ENCODE results near the gene USP13.
A peak's percentile ranks its signal among the peaks of the same experiment; 100 is the strongest.
"Not testable (repeated sequence)": the region's sequence is repeated elsewhere in the genome, so short reads cannot be mapped to it uniquely, and the experiment has no call there.

The USP13 gene

DNA sequence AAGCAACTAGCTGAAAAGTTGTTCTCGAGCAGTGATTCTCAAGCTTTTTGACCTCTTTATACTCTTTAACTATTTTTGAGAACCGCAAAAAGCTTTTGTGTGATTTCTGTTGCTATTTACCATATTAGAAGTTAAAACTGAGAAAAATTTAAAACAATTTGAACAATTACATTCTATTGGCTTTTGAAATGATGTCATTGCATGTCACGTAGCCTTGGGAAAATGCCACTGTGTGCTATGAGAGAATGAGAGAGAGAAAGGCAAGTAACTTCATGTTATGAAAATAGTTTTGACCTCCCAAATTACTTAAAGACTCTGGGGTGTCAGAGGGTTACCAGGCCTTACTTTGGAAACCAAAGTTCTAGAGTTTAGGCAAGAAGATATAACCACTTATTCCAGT is 8.0 kb downstream of the USP13 start:
- no peak for DNase-seq (ENCODE audit: low spot score)

DNA sequence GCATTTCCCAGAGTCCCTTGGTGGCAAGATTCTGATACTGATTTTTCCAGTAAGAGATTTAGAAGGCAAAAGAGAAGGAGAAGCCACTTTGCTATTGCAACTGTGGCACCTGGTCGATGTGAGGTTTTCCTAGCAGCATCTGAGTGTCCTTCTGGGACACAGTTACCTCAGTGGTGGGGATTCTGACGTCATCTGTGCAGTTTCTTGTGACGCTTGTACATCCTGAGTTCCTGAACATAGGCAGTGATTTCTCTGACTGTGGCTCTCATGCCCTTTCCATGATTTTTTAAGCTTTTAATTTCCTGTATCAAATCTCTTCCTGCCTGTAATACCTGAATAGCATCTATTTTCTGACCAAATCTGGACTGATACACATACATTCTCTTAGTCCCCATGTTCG is 8.9 kb downstream of the USP13 start:
- DNase-seq (ENCODE audit: low spot score): no peak

DNA sequence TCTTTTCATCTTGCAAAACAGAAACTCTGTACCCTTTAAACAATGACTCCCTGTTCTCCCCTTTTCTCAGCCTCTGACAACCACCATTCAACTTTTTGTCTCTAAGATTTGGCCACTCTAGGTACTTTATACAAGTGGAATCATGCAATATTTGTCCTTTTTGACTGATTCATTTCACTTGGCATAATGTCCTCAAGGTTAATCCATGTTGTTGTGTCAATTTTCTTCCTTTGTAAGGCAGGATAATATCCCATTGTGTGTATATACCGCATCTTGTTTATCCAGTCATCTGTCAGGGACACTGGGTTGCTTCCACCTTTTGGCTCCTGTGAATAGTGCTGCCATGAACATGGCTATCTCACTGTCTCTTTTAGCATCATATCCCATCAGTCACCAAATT is 10.3 kb downstream of the USP13 start:
- DNase-seq (ENCODE audit: low spot score): no peak

DNA sequence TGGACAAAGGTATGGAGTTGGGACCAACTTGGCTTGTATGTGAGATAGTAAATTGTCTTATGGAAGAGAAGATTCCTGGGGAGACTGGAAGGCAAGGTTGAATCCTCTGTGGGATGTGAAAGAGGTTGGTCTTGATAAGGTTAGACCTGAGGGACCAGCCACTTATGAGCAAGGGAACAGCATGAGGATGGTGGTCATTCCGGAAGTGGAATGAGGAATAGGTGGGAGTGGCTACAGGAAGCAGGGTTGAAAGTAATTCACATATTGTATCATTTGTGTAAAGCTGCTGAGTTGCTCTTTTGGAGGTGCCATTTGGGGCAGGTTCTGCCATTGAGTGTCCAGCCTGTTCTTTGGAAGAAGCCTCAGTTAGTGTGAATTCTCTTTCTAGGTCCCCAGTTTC is 13.2 kb downstream of the USP13 start:
- DNase-seq (ENCODE audit: low spot score): no peak

DNA sequence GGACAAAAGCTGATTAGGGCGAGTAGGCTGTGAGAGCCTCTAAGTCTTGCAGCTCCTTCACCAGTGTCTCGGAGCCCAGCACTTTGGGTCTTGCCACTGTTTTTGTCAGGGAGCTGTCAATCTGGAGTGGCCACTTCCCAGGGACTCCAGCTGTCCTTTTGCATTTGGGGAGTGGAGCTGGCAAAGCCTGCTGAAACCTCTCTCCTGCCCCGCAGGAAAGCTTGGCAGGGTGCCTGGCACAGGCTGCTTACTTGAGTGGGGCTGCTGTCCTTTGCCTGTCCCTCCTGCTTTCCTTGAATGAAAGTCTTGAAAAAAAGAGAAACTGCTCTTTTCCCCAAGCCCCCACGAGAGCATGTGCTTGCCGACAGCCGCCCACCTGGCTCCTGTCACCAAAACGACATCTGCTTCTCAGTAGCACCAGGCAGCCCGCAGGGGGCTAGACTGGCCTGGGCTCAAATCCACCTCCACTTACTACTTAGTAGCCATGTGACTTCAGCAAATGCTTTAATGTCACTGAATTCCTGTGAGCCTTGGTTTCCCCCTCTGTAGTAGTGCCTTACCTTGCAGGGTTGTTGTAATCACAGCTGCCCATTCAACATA is 13.7 kb downstream of the USP13 start:
- DNase-seq (ENCODE audit: low spot score): no peak

DNA sequence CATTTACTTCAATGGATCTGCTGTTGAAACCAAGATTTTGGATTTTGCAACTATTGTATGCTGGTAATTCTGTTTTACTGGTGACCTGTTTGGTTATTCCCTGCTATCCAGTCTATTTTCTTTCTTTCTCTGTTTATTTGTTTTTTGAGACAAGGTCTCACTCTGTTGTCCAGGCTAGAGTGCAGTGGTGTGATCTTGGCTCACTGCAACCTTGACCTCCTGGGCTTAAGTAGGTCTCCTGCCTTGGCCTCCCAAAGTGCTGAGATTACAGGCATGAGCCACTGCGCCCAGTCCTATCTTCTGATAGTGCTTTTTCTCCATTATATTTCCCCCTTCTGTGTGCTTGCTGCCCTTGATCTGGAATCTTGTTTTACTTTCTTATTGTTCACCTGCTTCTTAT is 15.6 kb downstream of the USP13 start:
- DNase-seq (ENCODE audit: low spot score): no peak

DNA sequence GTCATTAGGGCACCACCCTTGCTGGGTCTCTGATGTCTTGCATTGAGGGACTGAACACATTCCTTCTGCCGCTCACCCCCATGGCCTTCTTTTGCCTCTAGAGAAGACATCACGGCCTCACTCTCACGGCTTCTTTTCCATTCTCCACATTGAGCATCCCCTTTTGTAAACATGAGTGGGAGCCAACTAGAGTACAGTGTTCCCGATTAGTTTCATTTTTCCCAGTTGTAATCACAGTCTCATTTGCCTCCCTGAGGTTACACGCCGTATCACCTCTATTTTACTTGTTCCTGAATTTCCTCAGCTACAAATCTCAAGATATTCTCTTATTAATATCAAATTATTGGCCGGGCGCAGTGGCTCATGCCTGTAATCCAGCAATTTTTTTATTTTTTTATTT is 17.5 kb downstream of the USP13 start:
- no peak for DNase-seq (ENCODE audit: low spot score)

DNA sequence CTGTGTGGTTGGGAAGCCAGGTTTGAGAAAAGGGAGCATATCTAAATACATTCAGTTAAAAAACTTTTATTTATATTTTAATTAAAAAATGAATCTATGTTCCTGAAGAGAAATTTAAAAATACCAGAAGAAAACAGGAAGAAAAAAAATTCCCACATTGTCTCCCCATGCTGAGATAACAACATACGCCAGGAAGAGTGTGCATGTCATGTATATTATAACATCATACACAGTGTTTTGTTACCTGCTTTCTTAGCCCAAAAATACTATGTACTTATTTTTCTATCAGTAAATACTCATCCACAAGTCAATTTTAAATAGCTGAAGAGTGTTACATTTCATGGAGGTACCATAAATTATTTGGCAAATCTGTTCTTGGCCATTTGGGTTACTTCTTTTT is 18.5 kb downstream of the USP13 start:
- no peak for DNase-seq (ENCODE audit: low spot score)

DNA sequence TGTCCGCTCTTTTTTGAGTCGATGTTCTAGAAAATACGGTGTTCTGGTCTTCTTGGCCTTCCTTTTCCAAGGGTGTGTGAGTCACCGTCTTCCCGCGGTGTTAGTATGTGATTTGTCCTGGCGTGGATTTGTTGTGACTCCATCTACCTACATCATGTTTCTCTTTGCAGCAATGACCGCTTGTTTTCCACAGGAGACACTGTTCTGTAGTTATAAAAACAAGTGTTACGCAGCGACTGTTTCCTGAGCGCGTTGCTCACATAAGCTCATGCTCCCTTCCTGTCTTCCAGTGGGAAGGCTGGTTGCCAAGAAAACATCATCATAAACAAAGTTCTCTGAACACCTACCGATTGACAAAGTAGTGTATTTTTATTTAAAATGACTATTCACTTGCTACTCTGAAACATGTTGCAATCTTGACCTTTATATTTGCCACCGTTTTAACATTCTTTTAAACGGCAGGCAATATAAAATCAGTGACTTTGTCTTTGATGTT is 19.0 kb downstream of the USP13 start:
- DNase-seq (ENCODE audit: low spot score): no peak

DNA sequence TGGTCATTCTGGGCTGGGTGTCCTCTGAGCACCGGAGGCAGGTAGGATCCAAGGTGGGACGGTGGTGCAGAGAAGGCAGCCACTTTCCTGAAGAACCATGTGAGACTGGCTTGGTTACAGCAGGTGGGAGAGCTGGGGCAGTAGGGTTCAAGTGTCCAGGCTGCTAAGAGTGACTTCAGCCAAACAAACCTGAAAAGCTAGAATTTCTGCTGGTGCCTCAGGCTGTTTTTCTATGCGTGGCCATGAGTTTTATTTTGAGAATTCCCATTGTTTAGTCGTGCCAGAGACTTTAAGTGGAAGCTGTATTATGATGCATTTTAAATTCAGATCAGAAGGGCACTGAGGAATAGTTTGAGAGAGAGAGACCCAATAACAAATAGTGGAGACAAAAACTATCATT is 20.1 kb downstream of the USP13 start:
- no peak for DNase-seq (ENCODE audit: low spot score)

DNA sequence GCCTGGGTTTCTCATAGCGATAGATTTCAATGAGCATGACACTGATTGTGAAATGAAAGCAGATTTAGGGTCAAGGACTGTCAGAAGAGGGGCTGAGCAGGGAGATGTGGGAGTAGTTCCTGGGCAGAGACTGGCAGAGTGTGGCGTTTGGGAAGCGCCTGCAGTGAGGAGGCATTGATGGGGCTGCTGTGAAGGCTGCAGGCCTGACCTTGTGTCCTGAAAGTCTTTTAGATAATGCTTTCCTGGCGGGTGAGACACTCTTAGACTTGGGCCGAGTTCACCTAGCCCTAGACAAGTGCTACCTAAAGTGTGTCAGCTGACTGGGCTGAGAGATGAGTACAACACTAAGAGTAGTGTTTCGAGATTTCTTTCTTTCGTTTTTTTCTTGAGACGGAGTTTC is 20.7 kb downstream of the USP13 start:
- no peak for DNase-seq (ENCODE audit: low spot score)

DNA sequence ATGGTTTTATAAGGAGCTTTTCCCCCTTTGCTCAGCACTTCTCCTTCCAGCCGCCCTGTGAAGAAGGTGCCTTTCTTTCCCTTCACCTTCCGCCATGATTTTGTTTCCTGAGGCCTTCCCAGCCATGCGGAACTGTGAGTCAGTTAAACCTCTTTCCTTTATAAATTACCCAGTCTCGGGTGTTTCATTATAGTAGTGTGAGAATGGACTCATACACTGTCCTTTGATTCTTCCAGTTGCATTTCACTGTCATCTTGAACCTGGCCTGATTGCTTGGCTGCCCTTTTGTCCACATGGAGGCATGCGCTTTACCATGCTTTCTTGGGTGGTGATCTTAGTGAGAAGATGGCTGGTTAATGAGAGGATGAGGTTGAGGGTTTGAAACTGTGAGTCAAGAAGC is 23.2 kb downstream of the USP13 start:
- no peak for DNase-seq (ENCODE audit: low spot score)

DNA sequence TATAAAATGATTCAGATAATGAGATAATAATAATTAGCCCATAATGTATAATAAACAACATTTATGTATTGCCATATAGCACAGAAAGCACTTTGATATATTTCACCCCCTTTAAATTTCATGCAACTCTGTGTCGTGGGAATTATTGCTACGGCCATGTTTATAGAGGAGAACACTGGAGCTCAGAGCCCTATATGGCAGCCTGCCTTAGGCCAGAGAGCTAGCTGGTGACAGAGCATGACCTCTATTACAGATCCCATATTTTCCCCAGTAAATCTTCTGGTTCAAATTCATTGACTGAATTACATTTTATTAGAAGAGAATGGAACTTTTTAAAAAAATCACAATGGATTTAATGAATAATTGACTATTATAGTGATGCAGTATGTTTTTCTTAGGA is 25.0 kb downstream of the USP13 start:
- no peak for DNase-seq (ENCODE audit: low spot score)

DNA sequence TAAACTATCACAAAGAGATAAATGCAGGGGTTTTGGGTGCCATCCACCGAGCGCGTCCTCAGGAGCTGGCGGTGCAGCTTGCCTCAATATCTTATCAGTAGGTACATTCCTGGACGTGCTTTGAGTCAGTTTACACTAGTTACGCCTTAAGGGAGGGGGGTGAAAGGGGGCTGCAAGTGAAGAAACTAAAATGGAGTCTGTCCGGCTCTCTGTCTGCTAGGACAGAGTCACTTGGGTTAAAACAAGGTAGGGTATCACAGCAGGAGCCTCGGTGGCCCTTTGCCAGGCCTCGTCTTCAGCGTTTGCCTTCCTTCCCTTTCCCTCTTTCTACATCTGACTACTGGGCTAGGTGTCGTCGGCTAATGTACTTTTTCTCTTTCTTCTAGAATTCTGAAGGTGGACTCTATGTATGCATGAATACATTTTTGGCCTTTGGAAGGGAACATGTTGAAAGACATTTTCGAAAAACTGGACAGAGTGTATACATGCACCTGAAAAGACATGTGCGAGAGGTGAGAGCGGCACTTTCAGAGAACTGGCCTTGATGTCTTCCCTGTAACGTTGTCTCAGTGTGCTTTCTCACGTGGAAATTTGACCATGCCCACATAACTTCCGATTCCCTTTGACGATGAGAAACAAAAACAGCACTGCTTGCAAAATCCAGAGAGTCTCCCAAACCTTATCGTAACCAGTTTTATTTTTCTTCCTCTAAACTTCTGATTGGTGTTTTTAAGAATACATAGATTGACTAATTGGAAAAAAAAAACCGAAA is 28.8 kb downstream of the USP13 start:
- no peak for DNase-seq (ENCODE audit: low spot score)

DNA sequence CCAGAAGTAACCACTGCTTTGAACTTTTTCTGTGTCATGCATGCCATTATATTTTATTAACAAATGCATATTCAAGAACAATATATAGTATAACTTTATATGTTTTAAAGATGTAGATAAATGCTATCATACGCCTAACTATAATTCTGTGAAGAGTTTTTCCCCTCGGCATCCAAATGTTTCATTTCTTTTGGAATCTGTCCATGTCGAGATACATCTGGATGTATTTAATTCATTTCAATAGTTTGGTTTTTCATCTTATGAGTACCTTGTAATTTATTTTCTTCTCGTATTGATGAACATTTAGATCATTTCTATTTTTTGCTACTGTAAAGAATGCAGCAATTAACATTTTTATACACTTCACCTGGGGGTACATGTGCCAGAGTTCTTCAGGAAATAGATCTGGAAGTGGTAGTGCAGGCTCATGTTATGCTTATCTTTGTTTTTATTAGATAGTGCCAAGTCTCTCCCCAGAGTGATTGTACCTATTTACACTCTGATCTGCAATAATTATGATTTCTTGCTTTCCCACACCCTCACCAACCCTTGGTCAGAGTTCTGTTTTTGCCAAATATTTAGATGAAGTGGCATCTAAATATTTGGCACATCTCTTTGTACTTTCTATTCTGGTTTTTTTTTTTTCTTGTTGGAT is 29.7 kb downstream of the USP13 start:
- DNase-seq (ENCODE audit: low spot score): no peak

DNA sequence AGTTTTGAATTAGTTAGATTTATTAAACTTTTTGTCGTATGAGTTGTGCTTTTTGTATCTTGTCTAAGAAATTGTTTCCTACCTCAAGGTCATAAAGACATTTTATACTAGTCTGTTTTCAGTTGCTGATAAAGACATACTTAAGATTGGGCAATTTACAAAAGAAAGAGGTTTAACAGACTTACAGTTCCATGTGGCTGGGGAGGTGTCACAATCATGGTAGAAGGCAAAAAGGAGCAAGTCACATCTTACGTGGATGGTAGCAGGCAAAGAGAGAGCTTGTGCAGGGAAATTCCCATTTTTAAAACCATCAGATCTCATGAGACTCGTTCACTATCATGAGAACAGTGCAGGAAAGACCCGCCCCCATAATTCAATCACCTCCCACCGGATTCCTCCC is 30.4 kb downstream of the USP13 start:
- not testable (repeated sequence) for DNase-seq (ENCODE audit: low spot score)

DNA sequence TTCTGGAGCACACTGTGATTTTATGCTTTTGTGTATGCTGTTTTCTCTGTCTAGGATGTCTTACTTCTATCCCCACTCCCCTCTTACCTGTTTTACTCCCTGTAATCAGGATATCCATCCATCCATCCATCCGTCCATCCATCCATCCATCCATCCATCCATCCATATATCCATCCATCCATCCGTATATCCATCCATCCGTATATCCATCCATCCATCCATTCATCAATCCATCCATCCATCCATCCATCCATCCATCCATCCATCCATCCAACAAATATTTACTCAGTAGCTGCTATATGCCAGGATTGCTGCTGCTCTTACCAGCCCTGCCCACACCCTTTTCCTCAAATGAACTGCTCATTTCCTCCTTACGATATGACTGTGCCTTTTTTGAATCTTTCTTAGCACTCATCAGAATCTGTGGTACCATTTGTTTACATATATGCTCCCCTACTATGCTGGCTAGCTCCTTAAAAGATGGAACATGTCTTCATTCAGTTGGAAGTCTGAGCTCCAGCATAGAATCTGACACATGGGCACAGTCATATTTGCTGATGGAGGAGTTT is 35.2 kb downstream of the USP13 start:
- no peak for DNase-seq (ENCODE audit: low spot score)

DNA sequence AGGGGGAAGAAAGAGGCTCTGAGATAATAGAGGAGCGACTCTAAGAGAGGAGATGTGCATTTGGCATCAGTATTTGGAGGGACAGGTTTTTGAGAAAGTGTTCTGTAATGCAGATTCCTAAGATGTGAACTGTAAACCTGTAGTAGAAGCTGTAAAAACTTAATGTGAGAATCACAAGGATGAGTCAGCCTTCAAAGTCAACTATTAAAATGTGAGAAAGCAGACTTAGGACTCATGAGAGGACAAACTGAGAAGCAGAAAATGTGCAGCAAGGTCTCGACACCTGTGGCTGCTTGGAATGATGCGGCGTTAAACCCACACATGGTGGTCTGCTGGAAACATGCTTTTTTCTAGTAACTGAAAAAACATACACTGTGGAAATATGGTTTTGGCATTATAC is 36.0 kb downstream of the USP13 start:
- DNase-seq (ENCODE audit: low spot score): peak; percentile 14

DNA sequence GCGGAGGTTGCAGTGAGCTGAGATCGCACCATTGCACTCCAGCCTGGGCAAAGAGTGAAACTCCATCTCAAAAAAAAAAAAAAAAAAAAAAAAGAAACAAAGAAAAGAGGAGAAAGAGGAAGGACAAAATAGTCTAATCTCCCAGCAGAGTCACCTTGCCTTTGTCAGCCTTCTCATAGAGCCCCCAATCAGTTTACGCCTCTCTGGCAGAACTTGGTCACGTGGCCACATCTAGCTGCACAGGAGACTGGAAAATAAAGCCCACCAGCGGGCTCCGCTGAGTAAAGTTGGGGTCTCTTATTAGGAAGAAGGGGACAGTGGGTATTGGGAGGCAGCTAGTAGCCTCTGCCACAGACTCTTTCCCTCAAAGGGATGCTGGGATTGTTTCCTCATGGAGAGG is 41.9 kb downstream of the USP13 start:
- DNase-seq (ENCODE audit: low spot score): no peak

DNA sequence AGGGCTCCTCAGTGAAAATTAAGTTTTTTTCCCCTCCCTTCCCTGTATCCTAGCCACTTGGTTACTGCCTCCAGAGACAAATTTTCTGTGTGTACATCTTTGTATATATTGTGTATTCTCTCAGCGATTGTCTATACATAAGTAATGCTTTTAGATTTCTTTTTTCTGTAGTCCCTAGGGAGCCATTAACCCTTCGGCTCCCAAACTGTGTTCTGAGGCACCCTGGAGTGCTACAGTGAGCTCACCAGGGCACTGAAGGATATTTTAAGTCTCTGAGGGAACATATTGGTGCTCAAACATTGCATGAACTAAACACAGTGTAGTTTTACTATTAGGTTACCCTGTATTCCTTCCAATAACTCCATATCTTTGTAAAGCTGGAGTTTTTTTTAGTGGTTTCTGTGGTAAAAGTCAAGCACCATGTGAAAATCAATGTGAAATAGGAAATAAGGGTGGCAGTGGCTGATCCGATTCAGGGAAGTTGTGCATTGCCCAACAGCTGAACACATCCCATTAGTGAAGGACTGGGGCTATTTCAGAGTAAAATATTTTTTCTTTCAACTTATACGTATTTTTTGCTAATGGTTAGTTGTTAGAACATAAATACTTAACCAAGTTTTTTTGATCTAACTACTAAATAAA is 43.0 kb downstream of the USP13 start:
- no peak for DNase-seq (ENCODE audit: low spot score)

DNA sequence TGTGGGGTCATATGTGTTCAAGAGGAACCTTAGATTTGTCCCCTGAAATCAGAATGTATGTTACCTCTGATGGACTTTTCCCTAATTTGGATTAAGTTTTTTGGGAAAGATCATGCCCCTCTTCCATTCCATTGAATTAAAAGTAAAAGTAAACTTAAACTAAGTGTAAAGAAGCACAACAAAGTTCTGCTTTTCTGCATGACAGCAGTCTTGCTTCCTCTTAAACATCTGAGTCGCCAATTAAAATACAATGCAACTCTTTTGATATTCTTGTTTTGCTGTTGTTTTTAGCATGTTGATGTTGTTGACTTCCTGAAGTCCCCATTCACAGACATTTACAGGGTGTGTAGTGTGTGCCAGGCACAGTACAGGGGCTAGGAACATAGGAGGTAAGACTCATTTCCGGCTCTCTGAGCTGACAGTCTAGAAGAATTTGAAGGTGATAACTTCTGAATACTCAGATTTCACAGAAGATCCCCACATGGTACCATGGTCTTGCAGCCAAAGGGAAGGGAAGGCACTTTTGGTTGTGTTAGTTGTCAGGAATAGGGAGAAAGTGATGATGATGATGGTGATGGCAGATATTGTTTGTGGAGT is 45.0 kb downstream of the USP13 start:
- DNase-seq (ENCODE audit: low spot score): no peak

DNA sequence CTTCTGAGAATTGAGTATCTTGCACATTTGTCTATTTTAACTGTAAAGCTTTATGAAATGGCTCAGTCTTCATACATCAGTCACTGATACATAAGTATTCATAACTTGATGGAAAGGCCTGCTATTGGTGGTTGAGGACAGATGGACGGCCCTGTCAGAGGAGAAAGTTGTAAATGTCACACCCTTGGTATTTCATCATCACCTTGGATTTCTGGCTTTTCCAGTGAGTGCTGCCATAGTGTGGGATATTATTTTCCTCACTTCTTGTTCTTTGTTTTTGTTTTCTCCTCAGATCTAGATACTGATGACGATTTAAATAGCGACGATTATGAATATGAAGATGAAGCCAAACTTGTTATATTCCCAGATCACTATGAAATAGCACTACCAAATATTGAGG is 47.9 kb downstream of the USP13 start:
- no peak for DNase-seq (ENCODE audit: low spot score)

All from RKO (cell line).